LNCAP (cell line): ENCODE data around the gene MFSD11.

Experiments
- CTCF ChIP-seq: fragments of 450-650 bp; IDR thresholded peaks from 2 replicates; pipeline ENCODE4 v1.5.1; 2017; ENCODE audit warnings: mild to moderate bottlenecking

The MFSD11 gene

GRCh38 chr17:76696763-76697701 is 40.9 kb upstream of the MFSD11 start:
- TF ChIP-seq CTCF = no peak

DNA sequence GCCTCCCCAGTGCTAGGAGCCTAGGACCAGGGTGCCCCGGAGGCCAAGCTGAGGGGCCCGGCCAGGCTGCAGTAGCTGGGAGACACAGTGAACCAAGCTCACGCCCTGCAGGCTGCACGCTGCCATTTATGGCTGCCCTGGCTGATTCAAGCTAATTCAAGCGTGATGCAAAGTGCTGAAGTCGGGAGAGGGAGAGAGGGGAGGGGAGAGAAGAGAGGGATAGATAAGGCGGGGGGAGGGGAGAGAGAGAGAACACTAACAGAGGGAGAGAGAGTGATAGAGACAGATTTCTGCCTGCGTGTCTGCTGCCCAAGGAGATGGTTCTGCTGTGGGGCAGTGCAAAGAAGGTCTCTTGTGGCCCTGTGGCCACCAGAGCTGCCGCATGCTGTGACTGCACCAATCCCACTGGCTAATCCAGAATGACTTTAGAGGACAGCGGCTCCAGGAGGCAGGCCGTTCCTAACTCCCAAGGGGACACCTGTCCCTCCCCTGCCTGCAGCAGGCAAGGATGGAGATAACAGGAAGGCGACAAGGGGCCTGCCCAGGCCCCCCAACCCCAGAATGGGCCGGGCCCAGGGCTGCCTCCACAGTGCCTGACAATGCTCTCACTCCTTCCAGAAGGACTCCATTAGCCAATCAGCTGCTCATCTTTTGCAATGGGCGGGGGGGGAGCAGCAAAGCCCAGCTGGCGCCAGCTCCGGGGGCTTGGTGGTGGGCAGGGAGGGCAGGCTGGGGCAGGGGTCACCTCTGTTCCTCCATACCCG is 40.0 kb upstream of the MFSD11 start:
- TF ChIP-seq CTCF = no peak

DNA sequence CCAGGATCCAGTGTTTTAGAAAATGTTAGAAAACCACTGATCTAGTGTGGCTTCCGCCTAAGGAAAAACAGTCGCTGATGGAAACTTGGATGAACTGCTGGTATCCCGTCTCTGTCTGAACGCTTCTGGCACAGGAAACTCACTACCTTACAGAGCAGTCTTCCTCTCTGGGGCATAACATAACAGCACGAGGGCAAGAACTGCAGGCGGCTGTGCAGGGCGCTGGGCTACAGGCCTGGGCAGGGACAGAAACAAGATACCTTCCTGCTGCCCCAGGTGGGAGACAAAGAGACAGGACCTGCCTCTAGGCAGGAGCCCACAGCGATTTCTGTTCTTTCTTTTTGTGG is 37.7 kb upstream of the MFSD11 start:
- TF ChIP-seq CTCF = no peak

GRCh38 chr17:76700617-76701470 is 37.1 kb upstream of the MFSD11 start:
- no peak for TF ChIP-seq CTCF

DNA sequence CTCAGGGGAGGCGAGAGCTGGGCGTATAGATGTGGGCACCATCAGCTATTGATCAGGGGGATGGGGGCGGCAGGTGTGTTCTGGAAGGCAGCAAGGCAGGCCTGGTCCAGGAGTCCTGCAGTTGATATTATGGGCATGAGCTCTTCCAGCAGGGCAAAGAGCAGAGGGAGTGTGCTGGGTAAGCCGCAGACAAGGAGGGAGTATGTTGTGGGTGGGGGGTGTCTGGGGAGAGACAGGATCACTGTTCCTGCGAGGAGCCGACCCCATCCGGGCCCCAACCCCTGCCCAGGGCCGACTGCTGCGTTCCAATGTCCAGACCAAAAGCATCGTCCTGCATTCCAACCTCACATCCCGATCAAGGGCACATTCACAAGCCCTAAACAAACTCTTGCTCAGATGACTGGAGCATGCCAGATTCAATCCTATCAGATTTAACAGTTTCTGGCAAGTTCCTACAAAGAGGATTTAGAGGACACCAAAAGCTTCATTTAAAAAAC is 36.4 kb upstream of the MFSD11 start:
- no peak for TF ChIP-seq CTCF

- no peak for TF ChIP-seq CTCF
Observed at GRCh38 chr17:76702076-76702475, 35.8 kb upstream of the MFSD11 start.
